ENCODE measurements around the gene UGT1A7.

The UGT1A7 gene

DNA sequence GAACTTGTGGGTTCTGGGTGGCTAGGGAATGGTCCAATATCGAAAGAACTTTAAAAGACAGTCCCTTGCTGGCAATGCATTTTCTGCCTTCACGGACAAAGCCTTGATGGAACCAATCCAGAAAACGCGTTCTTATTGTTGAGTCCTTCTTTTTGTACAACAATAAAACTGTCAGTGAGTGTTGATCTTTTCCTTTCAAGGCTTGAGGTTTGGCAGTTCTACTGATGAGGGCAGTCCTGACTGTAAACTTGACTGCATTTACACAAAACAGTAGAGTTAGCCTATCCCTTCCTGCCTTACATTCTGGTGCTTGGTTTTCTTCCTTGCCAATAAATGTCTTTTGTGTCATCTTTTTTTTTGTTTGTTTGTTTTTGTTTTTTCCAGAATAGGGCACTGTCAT, 2.5 kb upstream of the UGT1A7 start:
- H3K4me3 ChIP-seq (replicated peaks; ENCODE audit: low read depth, low read length), result no peak overlapping the region
- DNase-seq (ENCODE audit: extremely low read depth, low read depth), result no peak
- TF ChIP-seq, protein P1, sequence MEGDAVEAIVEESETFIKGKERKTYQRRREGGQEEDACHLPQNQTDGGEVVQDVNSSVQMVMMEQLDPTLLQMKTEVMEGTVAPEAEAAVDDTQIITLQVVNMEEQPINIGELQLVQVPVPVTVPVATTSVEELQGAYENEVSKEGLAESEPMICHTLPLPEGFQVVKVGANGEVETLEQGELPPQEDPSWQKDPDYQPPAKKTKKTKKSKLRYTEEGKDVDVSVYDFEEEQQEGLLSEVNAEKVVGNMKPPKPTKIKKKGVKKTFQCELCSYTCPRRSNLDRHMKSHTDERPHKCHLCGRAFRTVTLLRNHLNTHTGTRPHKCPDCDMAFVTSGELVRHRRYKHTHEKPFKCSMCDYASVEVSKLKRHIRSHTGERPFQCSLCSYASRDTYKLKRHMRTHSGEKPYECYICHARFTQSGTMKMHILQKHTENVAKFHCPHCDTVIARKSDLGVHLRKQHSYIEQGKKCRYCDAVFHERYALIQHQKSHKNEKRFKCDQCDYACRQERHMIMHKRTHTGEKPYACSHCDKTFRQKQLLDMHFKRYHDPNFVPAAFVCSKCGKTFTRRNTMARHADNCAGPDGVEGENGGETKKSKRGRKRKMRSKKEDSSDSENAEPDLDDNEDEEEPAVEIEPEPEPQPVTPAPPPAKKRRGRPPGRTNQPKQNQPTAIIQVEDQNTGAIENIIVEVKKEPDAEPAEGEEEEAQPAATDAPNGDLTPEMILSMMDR (IDR thresholded peaks at IDR 0.05; ENCODE audit: low read depth, low read length, missing control alignments), result no peak

DNA sequence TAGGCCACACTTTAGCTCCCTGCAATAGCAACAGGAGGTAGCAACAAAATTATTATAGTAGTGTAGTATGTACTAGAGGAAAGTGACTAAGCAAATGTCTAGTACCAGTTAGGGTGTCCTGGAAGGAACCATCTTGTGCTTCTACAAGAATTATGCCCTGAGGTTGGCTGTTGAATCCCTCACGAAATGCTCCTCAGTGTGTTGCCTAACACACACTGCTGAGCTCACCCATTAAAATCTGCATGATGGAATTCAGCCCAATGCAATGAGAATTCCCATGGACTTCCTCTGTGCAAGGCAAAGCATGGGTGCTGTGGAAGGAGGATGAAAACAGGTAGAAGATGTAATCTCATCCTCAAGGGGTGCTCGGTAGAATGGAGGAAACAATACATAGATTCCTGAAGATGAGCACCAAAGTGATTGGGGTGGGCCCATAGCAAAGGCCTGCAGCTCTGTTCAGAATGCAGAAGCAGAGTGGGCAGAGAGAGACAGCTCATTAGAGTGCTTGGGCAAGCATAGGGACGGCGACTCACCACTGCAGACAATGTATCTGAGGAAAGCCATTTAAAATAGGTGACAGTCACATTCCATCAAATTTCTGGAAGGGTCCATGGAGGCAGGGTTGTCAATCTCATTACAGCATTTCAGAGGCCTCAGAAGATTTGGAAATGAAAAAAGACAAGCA, 1.2 kb upstream of the UGT1A7 start:
- no peak for DNase-seq (ENCODE audit: extremely low read depth, low read depth)
- TF ChIP-seq, protein P1 (IDR thresholded peaks at IDR 0.05; ENCODE audit: low read depth, low read length, missing control alignments), result no peak
- no peak overlapping the region for H3K4me3 ChIP-seq (replicated peaks; ENCODE audit: low read depth, low read length)

DNA sequence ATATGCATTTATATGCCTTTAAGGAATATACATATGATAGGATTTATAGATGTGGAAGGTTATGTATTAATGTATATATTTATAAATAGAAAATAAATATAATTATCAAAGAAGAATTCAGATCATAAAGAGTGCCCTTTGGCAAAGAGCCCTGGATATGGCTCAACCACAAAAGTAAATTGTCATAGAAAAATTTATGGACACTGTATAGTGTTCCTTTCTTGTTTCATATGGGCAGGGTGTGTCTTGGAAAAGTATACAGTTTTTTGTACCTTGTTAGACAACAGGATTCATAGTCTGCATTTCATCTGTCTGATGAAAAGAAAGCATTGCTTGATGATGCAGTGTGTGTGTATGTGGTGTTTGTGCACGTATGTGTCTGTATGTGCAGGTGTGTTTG, 2.9 kb downstream of the UGT1A7 start:
- DNase-seq (ENCODE audit: extremely low read depth, low read depth), result no peak
- TF ChIP-seq, protein P1 (IDR thresholded peaks at IDR 0.05; ENCODE audit: low read depth, low read length, missing control alignments), result no peak

DNA sequence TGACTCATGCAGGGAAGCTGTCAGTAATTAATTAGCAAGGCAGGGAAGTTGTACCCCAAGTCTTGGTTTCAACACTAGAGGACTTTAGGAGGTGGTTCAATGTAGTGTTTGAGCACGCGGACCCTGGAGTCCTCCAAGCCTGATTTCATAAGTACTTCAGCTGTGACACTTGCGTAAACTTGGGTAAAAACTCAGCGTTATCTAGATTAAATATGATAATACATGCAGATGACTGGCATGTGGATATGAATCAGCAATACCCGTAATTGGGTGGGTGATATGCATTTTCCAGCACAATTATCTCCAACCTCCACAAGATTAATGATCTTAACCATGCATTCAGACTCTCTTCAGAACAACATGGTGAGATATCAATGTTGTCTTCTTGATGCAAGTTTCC, 5.2 kb downstream of the UGT1A7 start:
- TF ChIP-seq, protein P1 (IDR thresholded peaks at IDR 0.05; ENCODE audit: low read depth, low read length, missing control alignments), result no peak
- no peak for DNase-seq (ENCODE audit: extremely low read depth, low read depth)
- no peak overlapping the region for H3K4me3 ChIP-seq (replicated peaks; ENCODE audit: low read depth, low read length)

More for the DNA sequence above, 2.9 kb downstream of the UGT1A7 start:
- H3K4me3 ChIP-seq (replicated peaks; ENCODE audit: low read depth, low read length), result no peak overlapping the region

DNA sequence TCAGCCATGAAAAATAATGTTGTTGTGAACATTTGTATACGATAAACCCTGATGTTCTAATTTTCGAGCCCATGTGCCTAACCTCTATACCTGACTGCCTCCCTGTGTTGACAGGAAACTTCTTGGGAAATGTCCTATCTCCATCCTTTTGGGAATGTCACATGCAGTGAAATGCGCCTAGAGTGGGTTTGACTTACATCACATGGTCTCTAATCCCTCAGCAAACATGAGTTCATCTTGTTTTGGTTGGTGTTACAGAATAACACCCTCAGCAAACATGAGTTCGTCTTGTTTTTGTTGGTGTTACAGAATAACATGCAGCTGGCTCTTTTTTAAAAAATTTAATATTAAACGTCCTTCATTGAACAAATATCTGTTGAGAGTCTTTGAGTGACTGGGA, 6.6 kb downstream of the UGT1A7 start:
- no peak for DNase-seq (ENCODE audit: extremely low read depth, low read depth)
- no peak overlapping the region for H3K4me3 ChIP-seq (replicated peaks; ENCODE audit: low read depth, low read length)
- TF ChIP-seq, protein P1 (IDR thresholded peaks at IDR 0.05; ENCODE audit: low read depth, low read length, missing control alignments), result no peak

DNA sequence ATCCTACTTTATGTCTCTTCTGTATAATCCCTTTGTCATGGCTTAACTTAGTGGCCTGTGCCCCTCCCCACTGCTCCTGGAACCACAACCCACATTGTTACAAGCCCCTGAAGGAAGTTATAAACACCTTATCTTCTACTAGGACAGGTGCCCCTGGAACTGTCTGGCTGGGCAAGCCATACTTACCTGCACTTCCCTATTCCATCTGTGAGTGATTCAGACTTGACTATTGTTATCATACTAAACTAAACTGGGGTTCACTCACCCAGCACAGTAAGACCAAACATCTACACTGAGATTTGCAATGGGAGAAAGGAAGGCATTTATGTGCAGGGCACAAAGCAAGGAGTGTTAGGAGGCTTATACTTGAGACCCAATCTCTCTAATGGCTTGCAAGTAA, 7.3 kb downstream of the UGT1A7 start:
- H3K4me3 ChIP-seq (replicated peaks; ENCODE audit: low read depth, low read length), result no peak overlapping the region
- DNase-seq (ENCODE audit: extremely low read depth, low read depth), result no peak
- TF ChIP-seq, protein P1 (IDR thresholded peaks at IDR 0.05; ENCODE audit: low read depth, low read length, missing control alignments), result no peak

DNA sequence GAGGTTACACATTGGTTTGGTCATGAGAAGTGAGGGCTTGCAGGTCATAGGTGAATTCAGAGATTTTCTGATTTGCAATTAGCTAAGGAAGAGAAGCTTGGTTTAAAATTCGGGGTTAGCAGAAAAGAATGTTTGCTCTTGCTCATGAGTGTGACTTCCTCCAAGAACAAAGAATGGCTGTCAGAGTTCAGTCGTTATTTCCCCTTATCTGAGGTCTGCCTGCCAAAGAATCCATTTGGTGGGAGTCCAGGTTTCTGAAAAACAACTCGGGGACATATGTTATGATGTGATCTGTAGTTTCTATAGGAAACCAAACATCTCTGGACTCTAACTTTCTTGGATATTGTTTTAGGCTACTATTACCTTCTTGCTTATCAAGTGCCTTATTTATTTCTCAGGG, 7.8 kb downstream of the UGT1A7 start:
- TF ChIP-seq, protein P1 (IDR thresholded peaks at IDR 0.05; ENCODE audit: low read depth, low read length, missing control alignments), result no peak
- DNase-seq (ENCODE audit: extremely low read depth, low read depth), result no peak
- no peak overlapping the region for H3K4me3 ChIP-seq (replicated peaks; ENCODE audit: low read depth, low read length)
